HPDE6-E6E7 (cell line): ENCODE measurements around the gene NCKAP1.
"Not testable (repeated sequence)": the region's sequence is repeated elsewhere in the genome, so short reads cannot be mapped to it uniquely, and the experiment has no call there.

Experiments used
- DNase-seq: peaks from one replicate; pipeline ENCODE4 v3.0.0; 2011; ENCODE audit warnings: missing footprints; ENCODE audit errors: extremely low spot score

The NCKAP1 gene

GRCh38 chr2:183038341-183039300 lies at the start of gene NCKAP1:
Gene NCKAP1, minus strand, starts transcription at chr2:183038457. Its CDS starts 358 bp downstream, at chr2:183038099.
- DNase-seq: peak; percentile 76

- no peak for DNase-seq
Measured at GRCh38 chr2:183081911-183082310, 43.7 kb upstream of the NCKAP1 start.

GRCh38 chr2:183079139-183079775 lies 41.0 kb upstream of the NCKAP1 start:
- DNase-seq: no peak

- peak; percentile 97 for DNase-seq
Measured at GRCh38 chr2:183078464-183079138, 40.3 kb upstream of the NCKAP1 start, which contains the start of gene DUSP19. Gene DUSP19, plus strand, starts transcription at chr2:183078747. Its CDS starts 187 bp downstream, at chr2:183078934.

- DNase-seq: peak; percentile 29
Measured at GRCh38 chr2:183078163-183078463, 39.9 kb upstream of the NCKAP1 start.

GRCh38 chr2:183072177-183072576 lies 33.9 kb upstream of the NCKAP1 start:
- DNase-seq: no peak

DNA sequence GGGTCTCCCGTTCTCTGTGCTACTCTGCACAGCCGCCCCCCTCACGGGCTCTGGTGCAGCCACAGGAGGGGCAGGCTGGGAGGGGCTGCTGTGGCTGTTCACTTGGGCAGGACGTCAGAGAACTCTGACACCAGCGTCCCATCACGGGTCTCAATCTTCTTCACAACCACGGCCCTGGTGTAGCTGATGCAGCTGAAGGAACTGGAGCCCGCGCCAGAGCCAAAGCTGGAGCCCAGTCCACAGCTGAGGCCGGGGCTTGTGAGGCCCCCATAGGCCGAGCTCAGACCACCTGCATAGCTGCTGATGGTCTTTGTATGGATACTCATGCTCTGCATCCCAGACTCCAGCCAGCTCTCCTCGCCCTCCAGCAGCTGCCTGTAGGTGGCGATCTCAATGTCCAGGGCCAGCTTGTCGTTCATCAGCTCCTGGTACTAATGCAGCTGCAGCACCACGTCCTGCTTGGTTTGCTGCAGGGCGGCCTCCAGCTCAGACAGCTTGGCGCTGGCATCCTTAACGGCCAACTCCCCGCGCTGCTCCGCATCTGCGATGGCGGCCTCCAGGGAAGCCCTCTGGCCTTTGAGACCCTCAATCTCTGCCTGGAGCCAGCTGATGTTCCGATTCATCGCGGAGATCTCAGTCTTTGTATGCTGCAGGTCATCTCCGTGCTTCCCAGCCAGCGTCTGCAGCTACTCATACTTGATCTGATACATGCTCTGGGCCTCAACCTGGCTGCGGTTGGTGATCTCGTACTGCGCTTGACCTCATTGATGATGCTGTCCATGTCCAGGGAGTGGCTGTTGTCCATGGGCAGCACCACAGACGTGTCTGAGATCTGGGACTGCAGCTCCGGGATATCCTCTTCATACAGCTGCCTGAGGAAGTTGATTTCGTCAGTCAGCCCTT lies 32.9 kb upstream of the NCKAP1 start:
- DNase-seq: no peak

DNA sequence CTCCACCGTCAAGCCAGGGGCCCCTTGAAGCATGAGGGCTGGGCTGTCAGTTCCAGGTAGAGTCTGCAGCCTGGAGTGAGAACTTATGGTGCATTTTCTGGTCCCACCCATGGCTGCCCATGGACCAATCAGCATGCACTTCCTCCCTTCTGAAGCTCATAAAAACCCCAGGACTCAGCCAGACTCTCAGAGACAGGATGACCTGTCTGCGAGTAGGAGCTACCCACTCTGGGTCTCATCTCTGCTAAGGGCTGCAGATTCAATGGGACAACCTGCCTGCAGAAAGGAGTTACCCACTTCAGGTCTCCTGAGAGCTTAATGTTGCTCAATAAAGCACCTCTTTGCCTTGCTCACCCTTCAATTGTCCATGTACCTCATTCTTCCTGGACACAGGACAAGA lies 30.9 kb upstream of the NCKAP1 start:
- DNase-seq: no peak

DNA sequence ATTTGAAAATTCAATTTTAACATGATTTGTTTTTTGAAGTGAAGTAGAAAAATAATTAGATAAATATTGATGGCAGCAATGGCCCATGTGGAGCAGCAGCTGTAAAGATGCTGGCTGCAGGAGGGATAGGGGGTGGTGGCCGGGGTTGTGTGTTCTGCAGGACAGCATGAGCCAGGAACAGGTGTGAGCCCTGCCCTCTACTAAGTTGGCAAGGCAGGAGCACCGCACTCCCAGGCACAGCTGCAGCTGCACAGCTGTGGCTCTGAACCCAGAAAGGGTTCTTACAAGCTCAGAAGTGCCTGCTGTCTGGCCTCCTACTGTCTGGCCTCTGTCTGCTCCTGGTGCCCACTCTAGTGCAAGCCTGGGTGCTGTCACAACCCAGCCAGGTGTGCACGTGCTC lies 30.3 kb upstream of the NCKAP1 start:
- DNase-seq: no peak

DNA sequence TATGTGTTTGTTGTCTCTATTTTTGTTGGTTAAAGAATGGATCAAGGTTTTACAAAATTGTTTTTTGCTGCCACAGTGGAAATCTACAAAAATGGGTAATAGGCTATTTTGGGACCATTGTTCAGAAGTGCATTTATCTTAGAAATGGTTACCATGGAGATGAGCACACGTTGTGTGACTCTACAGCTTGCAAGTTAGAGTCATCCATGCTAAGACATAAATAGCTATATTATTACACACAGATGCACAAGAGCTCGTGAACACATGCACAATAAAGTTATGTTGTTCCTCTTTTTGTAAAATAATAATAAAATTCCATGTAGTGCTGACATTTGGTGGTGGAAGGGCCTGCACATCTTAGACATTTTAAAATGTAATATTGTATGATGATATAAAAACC lies 24.8 kb upstream of the NCKAP1 start:
- no peak for DNase-seq

- no peak for DNase-seq
Measured at GRCh38 chr2:183060571-183061231, 22.4 kb upstream of the NCKAP1 start.

GRCh38 chr2:183059561-183059960 lies 21.3 kb upstream of the NCKAP1 start:
- DNase-seq: peak; percentile 50

GRCh38 chr2:183057333-183057985 lies 19.2 kb upstream of the NCKAP1 start:
- DNase-seq: no peak

DNA sequence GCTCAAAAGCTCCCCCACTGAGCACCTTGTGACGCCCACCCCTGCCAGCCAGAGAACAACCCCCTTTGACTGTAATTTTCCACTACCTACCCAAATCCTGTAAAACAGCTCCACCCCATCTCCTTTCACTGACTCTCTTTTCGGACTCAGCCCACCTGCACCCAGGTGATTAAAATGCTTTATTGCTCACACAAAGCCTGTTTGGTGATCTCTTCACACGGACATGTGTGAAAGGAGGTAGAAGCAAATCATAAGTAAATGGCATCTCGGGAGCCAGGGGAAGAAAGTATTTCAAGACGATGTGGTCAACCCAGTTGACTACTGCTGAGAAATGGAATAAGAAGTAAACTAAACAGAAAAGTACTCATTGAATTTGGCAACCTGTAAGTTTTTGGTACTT lies 11.2 kb upstream of the NCKAP1 start:
- DNase-seq: no peak

GRCh38 chr2:183047486-183048125 lies 9.3 kb upstream of the NCKAP1 start:
- not testable (repeated sequence) for DNase-seq

DNA sequence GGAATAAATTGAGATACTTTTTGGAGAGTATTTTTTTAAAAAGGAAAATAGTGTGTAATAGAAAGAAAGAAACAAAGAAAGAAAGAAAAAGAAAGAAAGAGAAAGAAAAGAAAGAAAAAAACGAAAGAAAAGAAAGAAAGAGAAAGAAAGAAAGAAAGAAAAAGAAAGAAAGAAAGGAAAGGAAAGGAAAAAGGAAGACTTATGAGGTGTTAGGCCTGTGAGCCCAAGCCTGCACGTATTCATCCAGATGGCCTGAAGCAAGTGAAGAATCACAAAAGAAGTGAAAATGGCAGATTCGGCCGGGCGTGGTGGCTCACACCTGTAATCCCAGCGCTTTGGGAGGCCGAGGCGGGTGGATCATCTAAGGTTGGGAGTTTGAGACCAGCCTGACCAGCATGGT lies 5.3 kb upstream of the NCKAP1 start:
- DNase-seq: not testable (repeated sequence)

GRCh38 chr2:183040604-183041003 lies 2.3 kb upstream of the NCKAP1 start:
- DNase-seq: no peak

- peak; percentile 10 for DNase-seq
Measured at GRCh38 chr2:183037553-183038340, 510 bp downstream of the NCKAP1 start.

- DNase-seq: peak; percentile 40
Measured at GRCh38 chr2:183037074-183037552, 1.1 kb downstream of the NCKAP1 start.
